ENCODE data around the gene SSTR3. TPM values are rescaled to one million over a fixed set of nuclear protein-coding genes. Genes with fewer than 3 reads are reported as not detected.

SSTR3 gene
- total RNA-seq, 2 donors from 2014 or later, result not detected

DNA sequence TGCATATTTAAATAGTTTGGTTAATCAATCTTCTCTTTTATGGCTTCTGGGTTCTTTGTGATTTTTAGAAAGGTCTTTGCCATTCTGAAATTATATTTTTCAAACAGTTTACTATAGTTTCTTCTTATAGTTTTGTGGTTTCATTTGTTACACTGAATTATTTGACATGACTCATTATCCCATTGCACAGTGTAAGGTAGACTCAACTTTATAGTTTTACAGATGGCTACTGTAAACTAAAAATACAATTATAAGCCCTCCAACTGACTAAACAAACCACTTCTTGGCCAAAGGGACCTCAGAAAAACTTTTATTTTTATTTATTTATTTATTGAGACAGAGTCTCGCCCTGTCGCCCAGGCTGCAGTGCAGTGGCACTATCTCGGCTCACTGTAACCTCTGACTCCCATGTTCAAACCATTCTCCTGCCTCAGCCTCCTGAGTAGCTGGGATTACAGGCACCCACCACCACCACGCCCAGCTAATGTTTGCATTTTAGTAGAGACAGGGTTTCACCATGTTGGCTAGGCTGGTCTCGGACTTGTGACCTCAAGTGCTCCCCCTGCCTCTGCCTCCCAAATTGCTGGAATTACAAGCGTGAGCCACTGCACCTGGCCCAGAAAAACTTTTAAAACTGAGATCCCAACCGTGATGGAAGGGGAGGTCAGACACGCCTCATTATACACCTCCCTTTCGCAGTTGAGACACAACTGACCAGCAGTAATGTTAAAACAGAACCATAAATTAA is 45.9 kb upstream of the SSTR3 start:
- Histone ChIP-seq H3K27me3 (peaks cover 0 to 5% of the 10 kb centered on the region in 2 donors), H3K4me1 (no peaks in the 10 kb centered on the region), H3K36me3 (no peaks in the 10 kb centered on the region), H3K4me3 (no peak overlapping the region), H3K27ac (no peak overlapping the region), H3K9me3 (no peaks in the 10 kb centered on the region)
- TF ChIP-seq, protein P1, sequence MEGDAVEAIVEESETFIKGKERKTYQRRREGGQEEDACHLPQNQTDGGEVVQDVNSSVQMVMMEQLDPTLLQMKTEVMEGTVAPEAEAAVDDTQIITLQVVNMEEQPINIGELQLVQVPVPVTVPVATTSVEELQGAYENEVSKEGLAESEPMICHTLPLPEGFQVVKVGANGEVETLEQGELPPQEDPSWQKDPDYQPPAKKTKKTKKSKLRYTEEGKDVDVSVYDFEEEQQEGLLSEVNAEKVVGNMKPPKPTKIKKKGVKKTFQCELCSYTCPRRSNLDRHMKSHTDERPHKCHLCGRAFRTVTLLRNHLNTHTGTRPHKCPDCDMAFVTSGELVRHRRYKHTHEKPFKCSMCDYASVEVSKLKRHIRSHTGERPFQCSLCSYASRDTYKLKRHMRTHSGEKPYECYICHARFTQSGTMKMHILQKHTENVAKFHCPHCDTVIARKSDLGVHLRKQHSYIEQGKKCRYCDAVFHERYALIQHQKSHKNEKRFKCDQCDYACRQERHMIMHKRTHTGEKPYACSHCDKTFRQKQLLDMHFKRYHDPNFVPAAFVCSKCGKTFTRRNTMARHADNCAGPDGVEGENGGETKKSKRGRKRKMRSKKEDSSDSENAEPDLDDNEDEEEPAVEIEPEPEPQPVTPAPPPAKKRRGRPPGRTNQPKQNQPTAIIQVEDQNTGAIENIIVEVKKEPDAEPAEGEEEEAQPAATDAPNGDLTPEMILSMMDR (IDR thresholded peaks at IDR 0.05), result no peak
- no peak for DNase-seq (ENCODE audit: low spot score)

DNA sequence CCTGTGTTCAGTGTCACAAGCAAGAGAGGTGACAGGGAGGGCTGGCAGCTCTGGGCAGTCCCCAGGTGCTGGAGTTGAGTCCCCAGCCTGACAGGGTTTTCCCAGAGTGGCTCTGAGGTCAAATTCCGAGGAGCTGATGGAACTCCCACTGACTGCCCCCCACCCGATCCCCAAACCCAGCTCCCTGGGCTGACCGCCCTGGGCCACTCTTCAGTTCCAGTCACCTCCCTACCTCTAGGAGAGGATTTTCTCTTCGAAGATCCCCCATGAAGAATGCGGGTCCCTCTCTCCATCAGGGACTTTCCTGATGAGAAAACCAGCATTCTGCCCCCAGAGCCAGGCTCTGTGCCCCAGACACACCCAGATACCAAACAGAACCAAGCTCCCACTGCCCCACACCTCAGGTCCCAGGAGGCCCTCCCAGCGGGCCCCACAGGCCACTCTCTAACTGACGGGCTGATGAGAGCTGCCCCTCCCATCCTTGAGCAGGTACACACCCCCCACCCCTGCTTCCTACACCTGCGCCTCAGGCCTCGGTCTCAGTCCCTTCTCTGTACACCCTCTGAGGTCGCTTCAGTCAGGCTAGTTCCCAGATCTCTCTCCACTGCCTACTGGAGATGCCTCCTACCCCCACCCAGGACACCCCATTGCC is 43.9 kb upstream of the SSTR3 start:
- Histone ChIP-seq H3K27me3 (peaks cover 0 to 5% of the 10 kb centered on the region in 2 donors), H3K9me3 (no peaks in the 10 kb centered on the region)
- TF ChIP-seq, protein P1 (IDR thresholded peaks at IDR 0.05), result no peak

DNA sequence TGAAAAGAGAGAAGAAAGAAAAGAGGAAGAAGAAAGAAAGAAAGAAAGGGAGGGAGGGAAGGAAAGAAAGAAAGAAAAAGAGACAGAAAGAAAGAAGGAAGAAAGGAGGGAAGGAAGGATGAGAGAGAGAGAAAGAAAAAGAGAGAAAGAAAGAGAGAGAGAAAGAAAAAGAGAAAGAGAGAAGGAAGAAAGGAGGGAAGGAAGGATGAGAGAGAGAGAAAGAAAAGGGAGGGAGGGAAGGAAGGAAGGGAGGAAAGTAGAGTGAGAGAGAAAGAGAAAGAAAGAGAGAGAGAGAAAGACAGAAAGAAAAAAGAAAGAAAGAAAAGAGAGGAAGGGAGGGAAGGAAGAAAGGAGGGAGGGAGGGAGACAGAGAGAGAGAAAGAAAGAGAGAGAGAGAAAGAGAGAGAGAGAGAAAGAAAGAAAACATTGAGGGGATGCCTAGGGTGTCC is 43.3 kb upstream of the SSTR3 start:
- Histone ChIP-seq H3K27me3 (peaks cover 0 to 5% of the 10 kb centered on the region in 2 donors), H3K4me3 (no peak overlapping the region), H3K27ac (no peak overlapping the region), H3K4me1 (no peaks in the 10 kb centered on the region), H3K36me3 (no peaks in the 10 kb centered on the region), H3K9me3 (no peaks in the 10 kb centered on the region)
- no peak for DNase-seq (ENCODE audit: low spot score)
- TF ChIP-seq, protein P1 (IDR thresholded peaks at IDR 0.05), result no peak

More for the DNA sequence above, 43.9 kb upstream of the SSTR3 start:
- Histone ChIP-seq H3K4me1 (no peaks in the 10 kb centered on the region), H3K4me3 (no peak overlapping the region), H3K36me3 (no peaks in the 10 kb centered on the region), H3K27ac (no peak overlapping the region)
- DNase-seq (ENCODE audit: low spot score), result no peak

- H3K9me3 ChIP-seq, result no peaks in the 10 kb centered on the region
- no peak overlapping the region for H3K4me3 ChIP-seq
- no peaks in the 10 kb centered on the region for H3K36me3 ChIP-seq
- TF ChIP-seq, protein P1 (IDR thresholded peaks at IDR 0.05), result no peak
- H3K27me3 ChIP-seq, result peaks cover 0 to 5% of the 10 kb centered on the region in 2 donors
- H3K4me1 ChIP-seq, result no peaks in the 10 kb centered on the region
- DNase-seq (ENCODE audit: low spot score), result no peak
- H3K27ac ChIP-seq, result no peak overlapping the region
Measured at GRCh38 chr22:37254867-37255233, 42.6 kb upstream of the SSTR3 start.

GRCh38 chr22:37254209-37254866 is 42.1 kb upstream of the SSTR3 start:
- DNase-seq (ENCODE audit: low spot score), result no peak
- Histone ChIP-seq H3K27ac (no peak overlapping the region), H3K9me3 (no peaks in the 10 kb centered on the region), H3K27me3 (peaks cover 0 to 5% of the 10 kb centered on the region in 2 donors), H3K4me3 (no peak overlapping the region), H3K36me3 (no peaks in the 10 kb centered on the region), H3K4me1 (no peaks in the 10 kb centered on the region)
- TF ChIP-seq, protein P1 (IDR thresholded peaks at IDR 0.05), result no peak
